Caco-2 (cell line): ENCODE results near the gene LRRTM1. TPM values are rescaled to one million over a fixed set of nuclear protein-coding genes. Genes with fewer than 3 reads are reported as not detected.

Experiments used
- BruUV-seq: library from RNA; stranded (reverse); fragments of 400-500 nt; replicated peaks from 2 replicates; lab custom pipeline; 2021; lab: Mats Ljungman, UMichigan
- CTCF ChIA-PET: fragments of 300-600 bp; sonication (Branson Sonifier 250); formaldehyde crosslinking; loops from one replicate; lab custom pipeline; 2022; ENCODE audit warnings: antibody characterized with exemption; lab: Charles Lee
- POLR2A ChIA-PET: fragments of 300-600 bp; sonication (Branson Sonifier 250); formaldehyde crosslinking; loops from one replicate; lab custom pipeline; 2022; ENCODE audit warnings: antibody characterized with exemption; lab: Charles Lee
- DNase-seq, 2 experiments: peaks; one replicate each; pipeline versions ENCODE4 v3.0.0 to v3.0.0-alpha.2; 2020 to 2022
- H3K27me3 ChIP-seq: replicated peaks from 2 replicates; pipeline ENCODE4 v1.6.0; 2011; ENCODE audit warnings: low read length; ENCODE audit not compliant: control insufficient read depth, insufficient read depth
- H3K36me3 ChIP-seq: 2 replicates; pipeline ENCODE4 v1.5.1; 2011; ENCODE audit warnings: low read length; ENCODE audit not compliant: control insufficient read depth, insufficient read depth
- H3K4me1 ChIP-seq: fragments of 250-450 bp; sonication (Bioruptor Pico); 2 replicates; pipeline ENCODE4 v1.5.1; 2020; ENCODE audit warnings: mild to moderate bottlenecking
- H3K4me3 ChIP-seq: 2 replicates; pipeline ENCODE4 v1.5.1; 2011; ENCODE audit warnings: low read depth, mild to moderate bottlenecking, control low read depth, low read length
- H3K9me3 ChIP-seq: fragments of 250-450 bp; sonication (Bioruptor Pico); 2 replicates; pipeline ENCODE4 v1.5.1; 2020; ENCODE audit warnings: mild to moderate bottlenecking, moderate library complexity
- H3K27ac Mint-ChIP-seq: one replicate; pipeline ENCODE4 v1.8.0; 2022; ENCODE audit warnings: mixed read lengths; ENCODE audit not compliant: unreplicated experiment
- H3K27me3 Mint-ChIP-seq: one replicate; pipeline ENCODE4 v1.8.0; 2022; ENCODE audit warnings: mixed read lengths; ENCODE audit not compliant: insufficient read depth, unreplicated experiment
- H3K36me3 Mint-ChIP-seq: one replicate; pipeline ENCODE4 v1.8.0; 2022; ENCODE audit warnings: mild to moderate bottlenecking, mixed read lengths; ENCODE audit not compliant: insufficient read depth, unreplicated experiment
- H3K4me1 Mint-ChIP-seq: one replicate; pipeline ENCODE4 v1.8.0; 2022; ENCODE audit warnings: low read depth, mixed read lengths; ENCODE audit not compliant: unreplicated experiment
- H3K4me3 Mint-ChIP-seq: one replicate; pipeline ENCODE4 v1.8.0; 2022; ENCODE audit warnings: mild to moderate bottlenecking, moderate library complexity, mixed read lengths; ENCODE audit not compliant: unreplicated experiment
- H3K9me3 Mint-ChIP-seq: one replicate; pipeline ENCODE4 v1.8.0; 2022; ENCODE audit warnings: mixed read lengths; ENCODE audit not compliant: unreplicated experiment
- intact Hi-C: fragments of 100-400 bp; cut with micrococcal nuclease; formaldehyde crosslinking; loops from one replicate; pipeline ENCODE4 v1.10.0; 2022; ENCODE audit not compliant: unreplicated experiment
- total RNA-seq: library from RNA; stranded (reverse); gene quantifications from 2 replicates; pipeline ENCODE4 v1.2.3, GENCODE V29; 2022
- TF ChIP-seq, protein P1 (sequence below), 2 experiments: fragments of 200-600 bp in 1 of 2; IDR thresholded peaks; 1 replicate in 1 of 2; 2 replicates in 1 of 2; pipeline versions ENCODE4 v1.5.1 to v1.8.0; 2011 to 2022; ENCODE audit warnings: antibody characterized with exemption in 1 of 2, control low read depth in 1 of 2, inconsistent platforms in 1 of 2, low read depth in 1 of 2, low read length in 1 of 2, mild to moderate bottlenecking in 1 of 2, moderate library complexity in 1 of 2; ENCODE audit not compliant: insufficient read depth in 1 of 2, severe bottlenecking in 1 of 2, unreplicated experiment in 1 of 2

LRRTM1 gene
- total RNA-seq, 1 experiment from 2014 or later, result not detected

- Mint-ChIP-seq H3K4me1 (no peaks in the 10 kb centered on the region), H3K27ac (no peak overlapping the region), H3K9me3 (no peaks in the 10 kb centered on the region), H3K36me3 (no peaks in the 10 kb centered on the region), H3K4me3 (no peak overlapping the region), H3K27me3 (peaks cover 2% of the 10 kb centered on the region)
- DNase-seq, result no peak
- no peak overlapping the region for H3K4me3 ChIP-seq
- POLR2A ChIA-PET, result no interaction called here
- no TSS peak for BruUV-seq
- intact Hi-C loops, result no loop called here
- H3K9me3 ChIP-seq, result no peaks in the 10 kb centered on the region
- no peaks in the 10 kb centered on the region for H3K27me3 ChIP-seq
- H3K4me1 ChIP-seq, result no peaks in the 10 kb centered on the region
- TF ChIP-seq, protein P1, sequence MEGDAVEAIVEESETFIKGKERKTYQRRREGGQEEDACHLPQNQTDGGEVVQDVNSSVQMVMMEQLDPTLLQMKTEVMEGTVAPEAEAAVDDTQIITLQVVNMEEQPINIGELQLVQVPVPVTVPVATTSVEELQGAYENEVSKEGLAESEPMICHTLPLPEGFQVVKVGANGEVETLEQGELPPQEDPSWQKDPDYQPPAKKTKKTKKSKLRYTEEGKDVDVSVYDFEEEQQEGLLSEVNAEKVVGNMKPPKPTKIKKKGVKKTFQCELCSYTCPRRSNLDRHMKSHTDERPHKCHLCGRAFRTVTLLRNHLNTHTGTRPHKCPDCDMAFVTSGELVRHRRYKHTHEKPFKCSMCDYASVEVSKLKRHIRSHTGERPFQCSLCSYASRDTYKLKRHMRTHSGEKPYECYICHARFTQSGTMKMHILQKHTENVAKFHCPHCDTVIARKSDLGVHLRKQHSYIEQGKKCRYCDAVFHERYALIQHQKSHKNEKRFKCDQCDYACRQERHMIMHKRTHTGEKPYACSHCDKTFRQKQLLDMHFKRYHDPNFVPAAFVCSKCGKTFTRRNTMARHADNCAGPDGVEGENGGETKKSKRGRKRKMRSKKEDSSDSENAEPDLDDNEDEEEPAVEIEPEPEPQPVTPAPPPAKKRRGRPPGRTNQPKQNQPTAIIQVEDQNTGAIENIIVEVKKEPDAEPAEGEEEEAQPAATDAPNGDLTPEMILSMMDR (IDR thresholded peaks at IDR 0.05; ENCODE audit: insufficient read depth in 1 of 2, low read depth in 1 of 2, low read length in 1 of 2, severe bottlenecking in 1 of 2, unreplicated experiment in 1 of 2), result no peak
- H3K36me3 ChIP-seq, result no peaks in the 10 kb centered on the region
- CTCF ChIA-PET, result no interaction called here
Observed at GRCh38 chr2:80258341-80258740, 46.2 kb downstream of the LRRTM1 start.

- no peaks in the 10 kb centered on the region for H3K4me1 Mint-ChIP-seq
- no peaks in the 10 kb centered on the region for H3K9me3 ChIP-seq
- CTCF ChIA-PET, result no interaction called here
Observed at GRCh38 chr2:80257450-80257849, 47.1 kb downstream of the LRRTM1 start.

DNA sequence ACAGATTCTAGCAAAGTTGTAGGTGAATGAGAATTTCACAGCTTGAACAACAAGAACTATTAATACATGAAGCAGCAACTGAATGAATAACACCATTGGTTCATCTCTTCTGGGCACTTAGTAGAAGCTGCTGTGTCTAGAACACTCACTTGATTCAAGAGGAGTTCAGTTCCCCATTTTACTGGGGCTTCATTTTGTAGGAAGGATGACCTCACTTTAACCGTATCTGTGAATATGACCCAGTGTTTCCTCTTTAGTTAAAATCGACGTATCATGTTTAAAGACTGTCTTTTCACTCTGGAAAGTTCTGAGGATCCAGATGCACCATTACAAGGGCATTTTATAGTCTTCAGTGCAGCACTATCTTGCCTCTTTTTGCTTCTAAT, 47.8 kb downstream of the LRRTM1 start:
- CTCF ChIA-PET, result no interaction called here
- no peak overlapping the region for H3K27ac Mint-ChIP-seq

More at GRCh38 chr2:80257450-80257849, 47.1 kb downstream of the LRRTM1 start:
- H3K4me3 ChIP-seq, result no peak overlapping the region
- no peaks in the 10 kb centered on the region for H3K36me3 ChIP-seq
- no peaks in the 10 kb centered on the region for H3K9me3 Mint-ChIP-seq
- no peak overlapping the region for H3K27ac Mint-ChIP-seq
- TF ChIP-seq, protein P1 (IDR thresholded peaks at IDR 0.05; ENCODE audit: insufficient read depth in 1 of 2, low read depth in 1 of 2, low read length in 1 of 2, severe bottlenecking in 1 of 2, unreplicated experiment in 1 of 2), result no peak
- BruUV-seq, result no TSS peak
- H3K4me3 Mint-ChIP-seq, result no peak overlapping the region
- H3K36me3 Mint-ChIP-seq, result no peaks in the 10 kb centered on the region
- no peaks in the 10 kb centered on the region for H3K27me3 Mint-ChIP-seq
- intact Hi-C loops, result no loop called here
- no peak for DNase-seq
- H3K27me3 ChIP-seq, result no peaks in the 10 kb centered on the region
- POLR2A ChIA-PET, result no interaction called here
- no peaks in the 10 kb centered on the region for H3K4me1 ChIP-seq

More for the DNA sequence above, 47.8 kb downstream of the LRRTM1 start:
- DNase-seq, result no peak
- Histone ChIP-seq H3K27me3 (no peaks in the 10 kb centered on the region), H3K4me1 (no peaks in the 10 kb centered on the region), H3K9me3 (no peaks in the 10 kb centered on the region), H3K36me3 (no peaks in the 10 kb centered on the region), H3K4me3 (no peak overlapping the region)
- TF ChIP-seq, protein P1 (IDR thresholded peaks at IDR 0.05; ENCODE audit: insufficient read depth in 1 of 2, low read depth in 1 of 2, low read length in 1 of 2, severe bottlenecking in 1 of 2, unreplicated experiment in 1 of 2), result no peak
- Mint-ChIP-seq H3K27me3 (no peaks in the 10 kb centered on the region), H3K4me1 (no peaks in the 10 kb centered on the region), H3K36me3 (no peaks in the 10 kb centered on the region), H3K9me3 (no peaks in the 10 kb centered on the region), H3K4me3 (no peak overlapping the region)
- POLR2A ChIA-PET, result no interaction called here
- intact Hi-C loops, result loop anchor here (1.0 kb wide), 1 partner anchor 243 kb away; no protein-coding TSS in a partner anchor
- no TSS peak for BruUV-seq
